KMS-11 (cell line): ENCODE measurements around the gene DUSP9.

Experiments used
- H2AFZ ChIP-seq: fragments of 200-600 bp; sonication (generic); 2 replicates; pipeline ENCODE4 v1.6.1; 2016; ENCODE audit warnings: antibody characterized with exemption, mixed run types, low read depth
- H3K27ac ChIP-seq: fragments of 200-600 bp; sonication (generic); 2 replicates; pipeline ENCODE4 v1.6.1; 2016; ENCODE audit warnings: mild to moderate bottlenecking, mixed run types
- H3K27me3 ChIP-seq: fragments of 200-600 bp; sonication (generic); 2 replicates; pipeline ENCODE4 v1.6.1; 2017; ENCODE audit warnings: mild to moderate bottlenecking, low read depth, mixed run types, moderate library complexity; ENCODE audit not compliant: insufficient read depth
- H3K36me3 ChIP-seq: fragments of 200-600 bp; sonication (generic); 2 replicates; pipeline ENCODE4 v1.6.1; 2017; ENCODE audit warnings: mild to moderate bottlenecking, mixed run types; ENCODE audit not compliant: insufficient read depth
- H3K4me1 ChIP-seq: fragments of 200-600 bp; sonication (generic); 2 replicates; pipeline ENCODE4 v1.6.1; 2016; ENCODE audit warnings: mild to moderate bottlenecking, low read depth, mixed run types; ENCODE audit not compliant: poor library complexity, severe bottlenecking
- H3K4me2 ChIP-seq: fragments of 200-600 bp; sonication (generic); 2 replicates; pipeline ENCODE4 v1.7.0; 2016; ENCODE audit warnings: mild to moderate bottlenecking, mixed run types
- H3K4me3 ChIP-seq: fragments of 200-600 bp; sonication (generic); IDR thresholded peaks from 2 replicates; pipeline ENCODE4 v1.6.1; 2017; ENCODE audit warnings: low read depth, low read length, mixed read lengths; ENCODE audit not compliant: insufficient read depth
- H3K79me2 ChIP-seq: fragments of 200-600 bp; sonication (generic); 2 replicates; pipeline ENCODE4 v1.6.1; 2016; ENCODE audit warnings: low read depth, mixed run types; ENCODE audit not compliant: insufficient read depth
- H3K9ac ChIP-seq: fragments of 200-600 bp; sonication (generic); 2 replicates; pipeline ENCODE4 v1.6.1; 2016; ENCODE audit warnings: mild to moderate bottlenecking, mixed run types
- H4K20me1 ChIP-seq: fragments of 200-600 bp; sonication (generic); 2 replicates; pipeline ENCODE4 v1.6.1; 2016; ENCODE audit warnings: mild to moderate bottlenecking, mixed run types; ENCODE audit not compliant: insufficient read depth
- TF ChIP-seq, protein P1 (sequence below): fragments of 200-600 bp; sonication (generic); conservative IDR thresholded peaks from 2 replicates; pipeline ENCODE4 v1.6.1; 2017; ENCODE audit warnings: low read depth, mild to moderate bottlenecking, antibody characterized with exemption, low read length, moderate library complexity, mixed read lengths

The DUSP9 gene

DNA sequence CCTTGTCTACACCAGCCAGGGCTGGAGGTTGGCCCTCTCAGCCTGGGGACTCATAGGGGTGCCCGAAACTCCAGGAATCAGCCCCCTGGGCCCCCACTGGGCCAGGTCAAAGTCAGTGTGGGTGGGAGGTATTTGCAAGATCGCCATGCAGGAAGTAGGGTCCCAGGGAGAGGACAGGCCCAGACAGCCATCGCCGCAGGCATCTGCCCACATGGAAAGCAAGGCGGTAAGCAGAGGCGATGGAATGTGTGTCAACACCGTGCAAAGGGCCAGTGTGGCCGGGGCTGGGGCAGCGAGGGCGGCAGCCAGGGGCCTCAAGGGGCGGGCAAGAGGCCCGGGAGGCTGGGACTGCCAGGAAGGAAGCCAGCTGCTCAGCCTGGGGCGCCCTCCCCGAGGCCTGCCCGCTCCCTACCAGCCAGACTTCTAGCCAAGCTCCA lies 19.3 kb upstream of the DUSP9 start:
- no peak overlapping the region for H3K4me3 ChIP-seq
- H3K9ac ChIP-seq: no peak overlapping the region
- H3K27ac ChIP-seq: no peak overlapping the region
- no peaks in the 10 kb centered on the region for H3K4me1 ChIP-seq
- no peaks in the 10 kb centered on the region for H3K36me3 ChIP-seq
- H2AFZ ChIP-seq: no peak overlapping the region
- no peak overlapping the region for H3K4me2 ChIP-seq
- no peaks in the 10 kb centered on the region for H4K20me1 ChIP-seq
- H3K79me2 ChIP-seq: no peaks in the 10 kb centered on the region
- H3K27me3 ChIP-seq: peaks cover 75% of the 10 kb centered on the region
- TF ChIP-seq, protein P1, sequence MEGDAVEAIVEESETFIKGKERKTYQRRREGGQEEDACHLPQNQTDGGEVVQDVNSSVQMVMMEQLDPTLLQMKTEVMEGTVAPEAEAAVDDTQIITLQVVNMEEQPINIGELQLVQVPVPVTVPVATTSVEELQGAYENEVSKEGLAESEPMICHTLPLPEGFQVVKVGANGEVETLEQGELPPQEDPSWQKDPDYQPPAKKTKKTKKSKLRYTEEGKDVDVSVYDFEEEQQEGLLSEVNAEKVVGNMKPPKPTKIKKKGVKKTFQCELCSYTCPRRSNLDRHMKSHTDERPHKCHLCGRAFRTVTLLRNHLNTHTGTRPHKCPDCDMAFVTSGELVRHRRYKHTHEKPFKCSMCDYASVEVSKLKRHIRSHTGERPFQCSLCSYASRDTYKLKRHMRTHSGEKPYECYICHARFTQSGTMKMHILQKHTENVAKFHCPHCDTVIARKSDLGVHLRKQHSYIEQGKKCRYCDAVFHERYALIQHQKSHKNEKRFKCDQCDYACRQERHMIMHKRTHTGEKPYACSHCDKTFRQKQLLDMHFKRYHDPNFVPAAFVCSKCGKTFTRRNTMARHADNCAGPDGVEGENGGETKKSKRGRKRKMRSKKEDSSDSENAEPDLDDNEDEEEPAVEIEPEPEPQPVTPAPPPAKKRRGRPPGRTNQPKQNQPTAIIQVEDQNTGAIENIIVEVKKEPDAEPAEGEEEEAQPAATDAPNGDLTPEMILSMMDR: no peak

DNA sequence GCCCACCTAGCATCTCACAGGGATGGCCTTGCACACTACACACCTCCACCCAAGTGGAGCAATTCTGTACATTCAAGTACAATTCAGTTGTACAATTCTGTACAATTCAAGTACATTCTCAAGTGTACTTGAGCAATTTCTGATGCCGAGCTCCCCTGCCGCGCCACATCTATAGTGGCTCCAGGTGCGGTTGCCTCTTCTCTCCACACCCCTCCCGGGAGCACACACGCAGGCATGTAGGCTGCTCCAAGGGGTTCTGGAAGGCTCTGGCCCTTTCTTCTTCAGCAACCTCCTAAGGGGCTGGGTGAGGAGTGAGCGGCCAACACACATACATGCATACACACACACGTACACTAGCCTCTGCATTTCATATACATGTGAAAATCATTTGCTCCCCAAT lies 18.9 kb upstream of the DUSP9 start:
- Histone ChIP-seq H3K4me3 (no peak overlapping the region), H2AFZ (no peak overlapping the region), H3K9ac (no peak overlapping the region), H3K4me1 (no peaks in the 10 kb centered on the region), H3K79me2 (no peaks in the 10 kb centered on the region), H3K27me3 (peaks cover 74% of the 10 kb centered on the region), H3K27ac (no peak overlapping the region), H3K36me3 (no peaks in the 10 kb centered on the region), H3K4me2 (no peak overlapping the region), H4K20me1 (no peaks in the 10 kb centered on the region)
- TF ChIP-seq, protein P1: no peak

DNA sequence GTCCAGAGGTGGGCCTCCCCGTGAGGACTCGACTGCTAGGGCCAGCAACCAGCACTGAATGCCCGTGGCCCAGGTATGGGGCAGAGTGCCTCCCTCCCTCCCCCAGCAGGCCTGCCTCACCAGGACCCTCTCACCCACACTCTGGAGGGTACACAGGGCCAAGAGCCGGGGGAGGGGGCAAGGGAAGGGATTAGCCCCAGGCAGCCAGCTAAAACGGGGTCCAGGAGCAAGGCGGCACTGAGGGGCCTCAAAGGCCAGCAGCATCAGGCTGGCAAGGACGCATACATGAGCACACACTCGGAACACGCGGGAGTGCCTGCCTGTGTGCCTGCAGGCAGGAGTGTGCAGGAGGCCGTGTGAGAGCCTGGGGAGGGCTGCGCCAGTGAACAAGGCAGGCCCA lies 18.3 kb upstream of the DUSP9 start:
- Histone ChIP-seq H3K4me2 (no peak overlapping the region), H3K27me3 (peaks cover 74% of the 10 kb centered on the region), H3K9ac (no peak overlapping the region), H3K79me2 (no peaks in the 10 kb centered on the region), H3K36me3 (no peaks in the 10 kb centered on the region), H3K4me1 (no peaks in the 10 kb centered on the region), H3K27ac (no peak overlapping the region), H3K4me3 (no peak overlapping the region), H2AFZ (no peak overlapping the region), H4K20me1 (no peaks in the 10 kb centered on the region)
- TF ChIP-seq, protein P1: no peak

DNA sequence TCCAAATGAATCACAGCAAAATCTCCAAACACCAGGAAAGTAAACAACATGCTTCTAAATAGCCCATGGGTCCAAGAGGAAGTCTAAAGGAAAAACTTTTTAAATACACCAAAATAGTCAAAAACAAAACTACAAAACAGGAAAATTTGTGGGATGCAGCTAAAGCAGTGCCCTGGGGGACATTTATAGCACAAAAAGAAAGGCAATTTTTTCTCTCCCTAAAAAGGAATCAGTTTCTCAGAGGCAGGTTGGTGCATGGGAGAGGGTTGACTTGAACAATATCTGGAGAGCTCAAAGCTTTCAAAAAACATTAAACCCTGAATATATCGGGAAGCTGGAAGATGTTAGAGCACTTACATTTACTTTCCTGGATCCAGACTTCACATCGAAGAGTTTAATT lies 15.7 kb upstream of the DUSP9 start:
- no peak overlapping the region for H2AFZ ChIP-seq
- H3K36me3 ChIP-seq: no peaks in the 10 kb centered on the region
- H3K4me2 ChIP-seq: no peak overlapping the region
- no peaks in the 10 kb centered on the region for H3K79me2 ChIP-seq
- no peak overlapping the region for H3K27ac ChIP-seq
- no peak overlapping the region for H3K4me3 ChIP-seq
- no peaks in the 10 kb centered on the region for H4K20me1 ChIP-seq
- H3K4me1 ChIP-seq: no peaks in the 10 kb centered on the region
- TF ChIP-seq, protein P1: no peak
- H3K27me3 ChIP-seq: peaks cover 52% of the 10 kb centered on the region
- H3K9ac ChIP-seq: no peak overlapping the region
